Small intestine (tissue), 7 donors: Measurements from ENCODE around the gene GMPPA. TPM values are rescaled to one million over a fixed set of nuclear protein-coding genes. Genes with fewer than 3 reads are reported as not detected.

Source experiments
- DNase-seq, 2 donors: peaks; one replicate each; pipeline versions ENCODE4 v3.0.0 to v3.0.0-alpha.2; 2013
- FAIRE-seq: peaks from 2 replicates; lab custom pipeline; 2012; peaks lifted over from hg19 to GRCh38; lab: Jason Lieb, UNC
- H3K27ac ChIP-seq, 3 donors: one replicate each; pipeline ENCODE4 v1.5.1; 2013; ENCODE audit warnings: low read length in 2 of 3, mild to moderate bottlenecking in 2 of 3, control low read depth in 1 of 3, inconsistent platforms in 1 of 3, low read depth in 1 of 3, moderate library complexity in 1 of 3
- H3K27me3 ChIP-seq, 3 donors: one replicate each; pipeline ENCODE4 v1.6.1; 2013; ENCODE audit warnings: low read length in 3 of 3, inconsistent platforms in 1 of 3; ENCODE audit not compliant: control insufficient read depth in 3 of 3, insufficient read depth in 3 of 3
- H3K36me3 ChIP-seq, 3 donors: one replicate each; pipeline ENCODE4 v1.6.1; 2013; ENCODE audit warnings: low read length in 3 of 3, inconsistent platforms in 1 of 3, low read depth in 1 of 3, mild to moderate bottlenecking in 1 of 3, moderate library complexity in 1 of 3; ENCODE audit not compliant: control insufficient read depth in 3 of 3, insufficient read depth in 2 of 3
- H3K4me1 ChIP-seq, 3 donors: one replicate each; pipeline ENCODE4 v1.6.1; 2013; ENCODE audit warnings: low read length in 2 of 3, inconsistent platforms in 1 of 3, low read depth in 1 of 3, mild to moderate bottlenecking in 1 of 3, moderate library complexity in 1 of 3; ENCODE audit not compliant: control insufficient read depth in 3 of 3, insufficient read depth in 2 of 3
- H3K4me3 ChIP-seq, 3 donors: one replicate each; pipeline ENCODE4 v1.5.1; 2013; ENCODE audit warnings: low read length in 3 of 3, control low read depth in 1 of 3, inconsistent platforms in 1 of 3, low read depth in 1 of 3, mild to moderate bottlenecking in 1 of 3, moderate library complexity in 1 of 3
- H3K9me3 ChIP-seq, 2 donors: one replicate each; pipeline ENCODE4 v1.6.1; 2013; ENCODE audit warnings: low read depth in 1 of 2, low read length in 1 of 2; ENCODE audit not compliant: control insufficient read depth in 2 of 2, insufficient read depth in 1 of 2
- WGBS, 3 donors: extraction: QIAGEN DNeasy Blood & Tissue Kit; methylation state at CpG; one replicate each; pipeline ENCODE4 v1.1.7; 2013; 5-methylcytosine and 5-hydroxymethylcytosine counted together
- polyA plus RNA-seq, 4 donors: library from polyadenylated mRNA; stranded (reverse) in 3 of 4; unstranded in 1 of 4; fragments of 200-250 nt in 3 of 4; fragments of 120-200 nt in 1 of 4; gene quantifications; one replicate each; pipeline versions ENCODE4 v1.2.1 to v1.2.3, GENCODE V29; 2013
- donor health status: healthy with polysubstance abuse.
- donor health status: control.
- donor health status: control.
- donor health status: Bipolar disorder and iron deficiency.
- donor health status: healthy.

GMPPA gene
- polyA plus RNA-seq, 4 donors: 52.6 to 63.5 (median 61.3) TPM

DNA sequence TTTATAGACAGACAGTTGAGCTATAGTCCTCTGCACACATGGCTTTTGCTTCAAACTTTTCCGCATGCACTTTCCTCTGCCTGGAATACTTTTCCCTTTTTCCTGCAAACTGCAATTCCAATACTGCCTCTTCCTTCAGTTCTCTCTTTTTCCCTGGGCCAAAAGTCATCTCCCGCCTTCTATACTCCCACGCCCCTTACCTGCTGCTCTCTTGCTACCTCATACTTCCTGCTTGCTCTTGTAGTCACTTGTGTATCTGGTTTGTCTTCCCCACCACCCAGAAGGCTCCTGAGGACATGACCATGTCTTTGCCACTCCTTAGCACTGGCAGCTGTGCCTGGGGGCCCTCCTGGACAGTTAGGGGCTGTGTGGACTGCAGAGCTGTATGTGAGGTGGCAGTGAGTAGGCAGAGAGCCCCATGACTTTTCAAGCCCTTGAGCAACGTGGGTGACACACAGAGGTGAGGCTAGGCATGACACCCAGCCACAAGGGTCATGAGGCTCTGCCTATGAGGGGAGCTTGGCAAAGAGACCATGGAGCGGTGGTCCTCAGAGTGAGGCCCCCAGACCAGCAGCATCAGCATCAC is 40.8 kb upstream of the GMPPA start:
- DNase-seq (peak; percentile 18 to 48), FAIRE-seq (no peak)
- no peaks in the 10 kb centered on the region for H3K9me3 ChIP-seq
- H3K36me3 ChIP-seq: peaks cover 0 to 20% (median 0%) of the 10 kb centered on the region in 3 donors
- WGBS, 3 donors: 37 to 59% (median 50%) methylated on average over 5 of the region's 5 CpGs
- H3K4me3 ChIP-seq: no peak overlapping the region
- peaks cover 0 to 11% (median 0%) of the 10 kb centered on the region in 3 donors for H3K27me3 ChIP-seq
- no peak overlapping the region for H3K27ac ChIP-seq
- peaks cover 0 to 13% (median 0%) of the 10 kb centered on the region in 3 donors for H3K4me1 ChIP-seq

GRCh38 chr2:219458996-219459395 is 39.7 kb upstream of the GMPPA start:
- Histone ChIP-seq H3K36me3 (peaks cover 0 to 20% (median 0%) of the 10 kb centered on the region in 3 donors), H3K4me1 (peaks cover 0 to 13% (median 0%) of the 10 kb centered on the region in 3 donors), H3K4me3 (no peak overlapping the region), H3K9me3 (no peaks in the 10 kb centered on the region), H3K27me3 (peaks cover 0 to under 1% (median 0%) of the 10 kb centered on the region in 3 donors), H3K27ac (no peak overlapping the region)
- DNase-seq (no peak), FAIRE-seq (no peak)
- WGBS, 3 donors: 84 to 89% (median 87%) methylated on average over 8 of the region's 8 CpGs

- Histone ChIP-seq H3K9me3 (no peaks in the 10 kb centered on the region), H3K4me1 (peaks cover 0 to 13% (median 0%) of the 10 kb centered on the region in 3 donors), H3K27ac (peak overlapping the region in 2 of 3 donors; percentile 25 to 61), H3K4me3 (no peak overlapping the region), H3K36me3 (peaks cover 0 to 24% (median 0%) of the 10 kb centered on the region in 3 donors), H3K27me3 (no peaks in the 10 kb centered on the region)
- FAIRE-seq: no peak
- DNase-seq: peak; percentile 30 to 58
- 48 to 56% (median 56%) methylated on average over 13 to 14 of the region's 14 CpGs for WGBS, 3 donors
Measured at GRCh38 chr2:219459460-219460311, 39.0 kb upstream of the GMPPA start.

DNA sequence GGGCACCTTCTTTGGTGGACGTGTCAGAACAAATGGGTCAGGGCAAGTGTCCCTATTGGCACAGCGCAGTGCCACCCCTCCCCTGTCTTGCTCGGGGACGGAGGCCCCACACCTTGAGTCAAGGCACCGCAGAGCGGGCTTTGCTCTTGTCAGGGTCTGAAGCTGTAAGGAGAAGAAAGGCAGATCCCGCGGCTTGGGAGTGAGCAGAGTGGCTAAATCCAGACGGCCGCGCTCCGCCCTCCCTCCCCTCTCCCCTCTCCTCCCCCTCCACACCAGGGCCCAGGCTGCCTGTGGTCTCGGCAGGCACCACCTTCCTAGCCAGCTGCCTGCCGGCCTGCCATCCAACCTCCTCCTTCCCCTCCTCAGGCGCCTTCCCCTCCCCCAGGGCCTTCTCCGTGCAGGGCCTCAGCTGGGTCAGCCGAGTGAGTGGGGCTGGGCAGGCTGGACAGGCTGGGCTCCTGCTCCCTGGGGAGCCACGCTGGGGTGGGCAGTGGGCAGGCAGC is 38.2 kb upstream of the GMPPA start:
- peaks cover 0 to 13% (median 0%) of the 10 kb centered on the region in 3 donors for H3K4me1 ChIP-seq
- H3K9me3 ChIP-seq: no peaks in the 10 kb centered on the region
- no peak overlapping the region for H3K4me3 ChIP-seq
- 48 to 76% (median 76%) methylated on average over 18 of the region's 18 CpGs for WGBS, 3 donors
- DNase-seq: peak in 1 of 2 donors; percentile 15
- no peak for FAIRE-seq
- H3K36me3 ChIP-seq: peaks cover 0 to 30% (median 0%) of the 10 kb centered on the region in 3 donors
- no peaks in the 10 kb centered on the region for H3K27me3 ChIP-seq
- H3K27ac ChIP-seq: peak overlapping the region in 2 of 3 donors; percentile 25 to 61

DNA sequence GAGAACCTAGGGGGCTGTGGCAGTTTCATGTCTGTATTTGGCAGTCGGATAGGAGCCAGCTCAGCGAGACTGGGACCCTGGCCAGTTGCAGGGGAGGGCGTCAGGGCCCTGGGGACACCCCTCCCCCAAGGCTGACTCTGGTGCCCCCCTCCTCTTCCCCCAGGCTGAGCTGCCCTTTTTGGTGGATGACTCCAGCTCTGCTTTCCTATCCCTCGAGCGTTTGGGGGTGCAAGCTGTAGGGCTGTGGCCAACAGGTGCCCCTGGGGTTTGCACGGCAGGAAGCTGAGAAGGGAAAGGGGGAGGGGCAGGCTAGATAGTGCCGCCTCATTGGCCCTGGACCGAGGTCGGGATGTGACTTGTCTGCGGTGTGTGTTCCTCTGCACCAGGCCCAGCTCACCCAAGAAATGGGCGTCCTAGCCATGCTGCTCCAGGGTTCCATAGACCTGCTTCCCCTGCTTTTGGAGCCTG is 37.6 kb upstream of the GMPPA start:
- H3K4me3 ChIP-seq: no peak overlapping the region
- H3K27ac ChIP-seq: no peak overlapping the region
- FAIRE-seq (no peak), DNase-seq (no peak)
- WGBS, 3 donors: 32 to 50% (median 37%) methylated on average over 10 to 11 of the region's 11 CpGs
- H3K27me3 ChIP-seq: no peaks in the 10 kb centered on the region
- H3K9me3 ChIP-seq: no peaks in the 10 kb centered on the region
- peaks cover 0 to 27% (median 0%) of the 10 kb centered on the region in 3 donors for H3K36me3 ChIP-seq
- peaks cover 0 to 13% (median 0%) of the 10 kb centered on the region in 3 donors for H3K4me1 ChIP-seq

DNA sequence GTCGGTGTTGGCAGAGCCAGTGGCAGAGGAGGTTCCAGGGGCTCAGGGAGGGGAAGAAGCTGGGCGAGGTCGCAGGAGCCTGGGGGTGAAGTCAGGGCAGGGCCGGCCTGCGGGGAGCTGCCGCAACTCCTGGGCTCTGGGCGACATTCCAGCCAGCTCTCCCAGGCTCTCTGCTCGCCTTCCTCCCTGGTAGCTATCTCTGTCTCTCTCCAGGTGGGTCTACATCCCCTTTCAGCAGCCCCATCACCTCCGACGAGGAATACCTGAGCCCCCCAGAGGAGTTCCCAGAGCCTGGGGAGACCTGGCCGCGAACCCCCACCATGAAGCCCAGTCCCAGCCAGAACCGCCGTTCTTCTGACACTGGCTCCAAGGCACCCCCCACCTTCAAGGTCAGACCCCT is 37.0 kb upstream of the GMPPA start:
- H3K36me3 ChIP-seq: peaks cover 0 to 25% (median 0%) of the 10 kb centered on the region in 3 donors
- no peak for DNase-seq
- no peak overlapping the region for H3K27ac ChIP-seq
- WGBS, 3 donors: 69 to 88% (median 84%) methylated on average over 8 to 14 of the region's 14 CpGs
- no peak for FAIRE-seq
- no peaks in the 10 kb centered on the region for H3K9me3 ChIP-seq
- H3K4me1 ChIP-seq: peaks cover 0 to 13% (median 0%) of the 10 kb centered on the region in 3 donors
- H3K27me3 ChIP-seq: no peaks in the 10 kb centered on the region
- H3K4me3 ChIP-seq: no peak overlapping the region

DNA sequence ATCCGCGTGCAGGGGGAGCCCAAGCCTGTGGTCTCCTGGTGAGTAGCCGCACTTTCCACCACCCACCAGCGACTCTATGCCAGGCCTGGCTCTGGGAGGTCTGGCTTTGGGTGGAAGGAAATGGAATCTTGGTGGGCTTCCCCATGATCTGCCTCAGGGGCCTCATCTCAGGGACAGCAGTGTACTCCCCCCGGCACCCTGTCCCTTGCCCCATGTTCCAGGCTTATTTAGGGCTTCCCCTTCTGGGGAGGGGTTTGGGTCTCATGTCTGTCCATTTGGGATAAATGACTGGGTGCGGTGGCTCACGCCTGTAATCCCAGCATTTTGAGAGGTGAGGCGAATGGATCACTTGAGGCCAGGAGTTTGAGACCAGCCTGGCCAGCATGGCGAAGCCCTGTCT is 36.3 kb upstream of the GMPPA start:
- 85 to 94% (median 89%) methylated on average over 9 of the region's 9 CpGs for WGBS, 3 donors
- Histone ChIP-seq H3K4me1 (peaks cover 0 to 13% (median 0%) of the 10 kb centered on the region in 3 donors), H3K36me3 (peaks cover 0 to 23% (median 0%) of the 10 kb centered on the region in 3 donors), H3K27ac (no peak overlapping the region), H3K27me3 (no peaks in the 10 kb centered on the region), H3K9me3 (no peaks in the 10 kb centered on the region), H3K4me3 (no peak overlapping the region)
- no peak for DNase-seq
- no peak for FAIRE-seq
